NT2/D1 (cell line): ENCODE measurements around the gene PTPN20.

Experiments used
- SUZ12 ChIP-seq: IDR thresholded peaks from 2 replicates; pipeline ENCODE4 v1.6.1; 2011; ENCODE audit not compliant: insufficient read length, insufficient read depth; ENCODE audit errors: extremely low read depth
- YY1 ChIP-seq: IDR thresholded peaks from 2 replicates; pipeline ENCODE4 v1.6.1; 2011; ENCODE audit not compliant: insufficient read length, insufficient read depth
- ZNF274 ChIP-seq: IDR thresholded peaks from 2 replicates; pipeline ENCODE4 v1.6.1; 2011; ENCODE audit warnings: mild to moderate bottlenecking, low read depth, low read length

DNA sequence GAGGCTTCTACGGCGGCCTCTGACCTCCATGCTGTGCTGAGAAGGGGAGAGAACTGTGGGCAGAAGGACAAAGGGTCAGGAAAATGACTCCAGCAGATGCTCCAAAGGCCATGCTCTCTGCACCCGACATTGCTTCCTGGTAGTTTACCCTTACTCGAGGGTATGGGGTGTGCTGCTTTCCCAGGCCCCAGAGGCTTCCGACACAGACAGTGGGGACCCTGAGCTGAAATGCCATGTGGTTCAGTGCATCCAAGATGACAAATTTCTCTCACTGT lies 130.9 kb downstream of the PTPN20 start:
- TF ChIP-seq ZNF274 (no peak), YY1 (no peak), SUZ12 (no peak)
